Measurements from ENCODE around the gene PNPLA5. TPM values are rescaled to one million over a fixed set of nuclear protein-coding genes. Genes with fewer than 3 reads are reported as not detected.
"Not testable (repeated sequence)": the region's sequence is repeated elsewhere in the genome, so short reads cannot be mapped to it uniquely, and the experiment has no call there.

The PNPLA5 gene, protein sequence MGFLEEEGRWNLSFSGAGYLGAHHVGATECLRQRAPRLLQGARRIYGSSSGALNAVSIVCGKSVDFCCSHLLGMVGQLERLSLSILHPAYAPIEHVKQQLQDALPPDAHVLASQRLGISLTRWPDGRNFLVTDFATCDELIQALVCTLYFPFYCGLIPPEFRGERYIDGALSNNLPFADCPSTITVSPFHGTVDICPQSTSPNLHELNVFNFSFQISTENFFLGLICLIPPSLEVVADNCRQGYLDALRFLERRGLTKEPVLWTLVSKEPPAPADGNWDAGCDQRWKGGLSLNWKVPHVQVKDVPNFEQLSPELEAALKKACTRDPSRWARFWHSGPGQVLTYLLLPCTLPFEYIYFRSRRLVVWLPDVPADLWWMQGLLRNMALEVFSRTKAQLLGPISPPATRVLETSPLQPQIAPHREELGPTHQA
- not detected in 2 replicates for polyA plus RNA-seq (2014; cell fraction: cytosol; rRNA removed)
- polyA plus RNA-seq (2014; cell fraction: nucleus; rRNA removed): not detected in 2 replicates

DNA sequence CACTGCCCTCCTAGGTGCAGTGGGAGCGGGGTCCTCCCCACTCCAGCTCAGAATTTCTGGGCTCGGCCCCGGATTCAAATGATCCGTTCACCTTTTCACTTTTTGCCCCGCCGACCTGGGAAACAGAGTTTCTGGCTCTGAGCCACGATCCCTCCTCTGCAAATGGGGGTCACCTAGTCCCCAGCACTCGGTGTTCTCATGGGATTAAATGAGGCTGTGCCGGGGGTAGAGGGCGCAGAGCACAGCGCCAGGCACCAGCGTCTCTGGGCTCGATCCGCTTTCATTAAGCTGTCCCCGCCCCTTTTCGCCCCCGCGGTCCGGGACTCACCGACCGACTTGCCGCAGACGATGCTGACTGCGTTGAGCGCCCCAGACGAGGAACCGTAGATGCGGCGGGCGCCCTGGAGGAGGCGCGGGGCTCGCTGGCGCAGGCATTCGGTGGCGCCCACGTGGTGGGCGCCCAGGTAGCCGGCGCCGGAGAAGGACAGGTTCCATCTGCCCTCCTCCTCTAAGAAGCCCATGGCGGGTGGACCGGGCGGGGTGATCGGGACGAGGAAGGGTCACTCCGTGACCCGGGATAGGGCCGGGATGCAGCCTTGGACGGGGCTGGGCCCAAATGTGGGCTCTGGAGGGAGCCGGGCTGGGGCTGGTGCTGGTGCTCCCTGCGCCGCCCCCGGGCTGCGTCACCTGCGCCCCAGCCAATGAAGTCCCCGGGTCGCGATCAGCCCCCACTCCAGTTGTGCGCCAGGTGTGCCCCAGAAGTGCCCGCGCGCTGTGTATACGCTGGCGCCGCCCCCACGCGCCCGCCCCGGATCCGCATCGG lies at the start of gene PNPLA5:
Gene PNPLA5 (minus strand): TSS at position 654 of the 823 bp plus-strand sequence. CDS start 133 bp downstream, at position 521.
- no peak for DNase-seq (ENCODE audit: low spot score)

DNA sequence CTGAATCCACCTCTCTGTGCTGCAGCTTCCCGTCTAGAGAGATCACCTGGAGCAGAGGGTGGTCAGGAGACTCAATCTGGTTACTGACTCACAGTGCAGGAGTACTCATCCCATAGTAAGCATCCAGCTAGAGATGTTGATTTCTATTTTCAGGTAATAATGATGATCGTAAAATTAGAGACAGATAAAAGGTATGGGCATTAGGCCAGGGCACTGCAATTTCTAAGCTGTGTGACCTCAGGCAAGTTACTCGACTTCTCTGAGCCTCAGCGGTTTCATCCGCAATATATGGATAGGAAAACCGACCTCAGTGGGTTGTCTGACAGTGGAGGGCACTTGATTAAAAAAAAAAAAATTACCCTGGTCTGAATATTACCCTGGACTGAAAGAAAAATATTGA lies 49.6 kb upstream of the PNPLA5 start:
- DNase-seq (ENCODE audit: low spot score): no peak

DNA sequence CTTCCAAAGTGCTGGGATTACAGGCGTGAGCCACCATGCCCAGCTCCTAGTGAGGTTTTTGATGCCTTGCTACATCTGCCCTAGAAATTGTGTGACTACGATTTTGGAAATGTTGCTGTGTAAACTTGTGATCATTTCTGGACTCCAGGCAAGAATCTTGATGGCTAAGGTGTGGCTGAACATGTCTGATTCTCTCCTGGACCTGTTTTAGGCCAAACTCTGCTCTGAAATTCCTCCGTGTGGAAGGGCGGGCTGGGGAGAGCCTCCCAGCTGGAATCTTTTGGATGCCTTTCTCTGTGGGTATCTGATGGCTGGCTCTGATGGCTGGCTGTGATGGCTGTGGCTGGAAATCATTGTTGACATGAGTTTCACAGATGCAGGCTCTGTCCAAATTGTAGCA lies 40.0 kb upstream of the PNPLA5 start:
- DNase-seq (ENCODE audit: low spot score): no peak

DNA sequence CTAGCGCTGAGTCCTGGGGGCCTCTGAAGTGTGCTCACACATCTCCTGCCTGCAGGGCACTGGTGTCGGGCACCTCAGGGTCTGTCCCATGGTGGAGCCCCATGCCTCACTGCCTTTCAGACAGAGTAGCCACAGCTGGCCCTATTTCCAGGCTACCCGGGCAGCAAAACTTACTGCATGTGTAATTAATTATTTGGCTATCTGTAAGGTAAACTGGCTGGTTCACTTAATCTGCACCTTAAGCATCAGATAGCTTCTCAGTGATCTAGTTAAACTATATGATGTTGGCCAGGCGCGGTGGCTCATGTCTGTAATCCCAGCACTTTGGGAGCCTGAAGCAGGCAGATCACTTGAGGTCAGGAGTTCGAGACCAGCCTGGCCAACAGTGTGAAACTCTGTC lies 37.1 kb upstream of the PNPLA5 start:
- no peak for DNase-seq (ENCODE audit: low spot score)

DNA sequence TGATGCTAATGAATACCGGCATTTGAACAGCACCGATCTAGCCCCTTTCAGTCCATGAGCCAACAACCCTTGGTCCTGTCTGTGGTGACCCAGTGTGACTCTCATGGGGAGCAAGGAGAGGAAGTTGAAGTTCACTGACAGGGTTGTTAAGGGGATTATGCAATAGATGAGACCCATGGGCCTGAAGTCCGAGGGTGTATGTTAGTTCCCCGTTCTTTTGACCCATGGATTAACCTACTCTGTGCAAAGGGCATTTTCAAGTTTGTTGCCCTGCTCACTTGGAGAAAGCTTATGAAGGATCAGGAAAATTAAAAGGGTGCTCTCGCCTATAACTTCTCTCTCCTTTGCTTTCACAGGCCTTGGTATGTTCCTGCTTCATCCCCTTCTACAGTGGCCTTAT lies 36.7 kb upstream of the PNPLA5 start:
- DNase-seq (ENCODE audit: low spot score): no peak

DNA sequence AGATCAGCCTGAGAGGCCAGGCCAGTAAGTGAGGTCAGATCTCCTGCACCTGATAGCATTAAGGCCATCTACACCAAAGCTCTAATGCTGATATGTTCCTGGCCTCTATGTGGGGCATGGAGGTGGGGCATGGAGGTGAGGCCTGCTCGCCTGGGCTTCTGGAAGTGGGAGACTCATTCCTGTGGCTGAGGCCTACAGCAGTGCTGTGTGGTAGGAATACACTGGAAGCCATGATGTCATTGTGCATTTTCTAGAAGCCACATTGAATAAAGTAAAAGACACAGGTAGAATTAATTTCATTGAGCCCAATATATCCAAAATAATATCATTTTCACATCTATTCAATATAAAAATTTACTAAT lies 34.5 kb upstream of the PNPLA5 start:
- DNase-seq (ENCODE audit: low spot score): no peak

DNA sequence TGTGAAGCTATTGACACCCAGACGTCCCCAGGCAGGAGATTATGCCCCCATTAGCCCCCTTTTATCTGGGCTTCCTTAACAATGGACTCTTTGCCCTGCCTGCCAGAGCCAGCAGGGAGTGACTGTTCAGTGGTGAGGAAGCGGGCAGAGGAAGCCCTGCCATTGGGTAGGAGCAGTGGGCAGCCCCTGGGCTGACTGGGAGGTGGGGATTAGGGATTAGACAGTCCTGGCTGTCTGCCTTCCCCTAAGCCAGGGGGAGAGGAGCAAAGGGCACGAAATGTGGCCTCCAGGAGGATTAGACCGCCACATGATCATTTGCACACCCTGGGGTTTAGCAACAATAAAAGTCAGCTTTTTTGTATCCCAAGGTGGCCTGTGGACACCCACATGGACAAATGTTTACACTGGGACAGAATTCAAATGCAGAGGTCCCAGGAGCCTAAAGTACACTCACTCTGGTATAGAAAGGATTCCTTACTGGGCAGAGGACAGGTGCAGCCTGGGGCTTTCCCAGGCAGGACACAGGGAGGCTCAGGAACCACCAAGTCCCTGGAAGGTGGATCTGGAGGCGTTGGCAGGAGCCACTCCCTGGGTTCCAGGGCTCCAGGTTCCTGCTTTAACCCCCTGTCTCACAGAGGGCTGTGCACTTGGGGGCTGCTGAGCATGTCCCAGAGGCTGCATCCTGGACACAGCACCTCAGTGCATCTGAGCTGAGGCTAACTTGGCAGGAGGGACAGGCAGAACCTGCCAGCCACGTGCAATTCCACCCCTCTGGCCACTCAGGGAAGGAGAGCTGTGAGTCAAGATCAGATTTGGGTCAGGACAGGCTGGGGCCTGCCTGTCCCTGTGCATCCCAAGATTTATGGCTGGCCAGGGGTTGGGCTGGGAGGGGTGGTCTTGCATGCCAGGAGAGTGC lies 33.9 kb upstream of the PNPLA5 start:
- peak; percentile 54 for DNase-seq (ENCODE audit: low spot score)

DNA sequence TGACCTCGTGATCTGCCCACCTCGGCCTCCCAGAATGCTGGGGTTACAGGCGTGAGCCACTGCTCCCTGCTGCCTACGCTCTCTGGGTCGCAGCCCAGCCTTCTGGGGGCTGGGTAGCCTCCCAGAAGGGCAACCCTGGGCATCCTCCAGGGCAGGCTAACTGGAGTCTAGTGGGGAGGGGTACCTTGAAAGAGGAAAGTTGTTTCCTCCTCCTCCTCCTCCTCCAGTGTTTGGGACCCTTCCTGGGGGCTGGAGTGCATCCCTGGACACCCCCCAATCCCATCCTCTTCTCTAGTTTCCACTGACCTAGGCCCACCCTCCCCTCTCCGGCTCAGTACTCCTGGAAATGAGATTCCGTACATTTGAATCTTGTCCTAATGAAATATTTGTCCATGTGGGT lies 33.1 kb upstream of the PNPLA5 start:
- no peak for DNase-seq (ENCODE audit: low spot score)

DNA sequence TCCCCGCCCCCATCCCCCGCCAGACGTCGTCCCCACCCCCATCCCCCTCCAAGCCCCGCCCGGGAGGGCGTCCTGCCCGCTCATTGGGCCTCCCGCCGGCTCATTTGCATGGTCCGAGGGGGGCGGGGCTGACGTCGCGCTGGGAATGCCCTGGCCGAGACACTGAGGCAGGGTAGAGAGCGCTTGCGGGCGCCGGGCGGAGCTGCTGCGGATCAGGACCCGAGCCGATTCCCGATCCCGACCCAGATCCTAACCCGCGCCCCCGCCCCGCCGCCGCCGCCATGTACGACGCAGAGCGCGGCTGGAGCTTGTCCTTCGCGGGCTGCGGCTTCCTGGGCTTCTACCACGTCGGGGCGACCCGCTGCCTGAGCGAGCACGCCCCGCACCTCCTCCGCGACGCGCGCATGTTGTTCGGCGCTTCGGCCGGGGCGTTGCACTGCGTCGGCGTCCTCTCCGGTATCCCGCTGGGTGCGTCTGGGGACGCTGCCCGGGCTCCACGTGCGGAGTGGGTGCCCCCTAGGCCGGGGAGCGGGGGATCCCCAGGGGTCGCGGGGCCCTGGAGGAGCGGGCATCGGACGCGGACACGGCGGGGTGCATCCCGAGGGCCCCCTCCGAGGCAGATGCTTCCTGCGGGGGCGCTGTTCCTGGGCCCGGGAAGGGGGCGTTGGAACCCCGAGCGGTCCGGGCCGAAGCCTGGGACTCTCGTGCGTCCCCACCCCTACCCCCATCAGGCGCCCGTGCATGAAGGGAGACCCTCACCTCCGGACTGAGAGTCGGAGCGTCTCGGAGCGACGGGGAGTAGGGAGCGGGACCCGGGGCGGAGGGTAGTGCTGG lies 32.0 kb upstream of the PNPLA5 start, which contains the start of gene PNPLA3:
Gene PNPLA3 (plus strand): TSS at position 175 of the 834 bp plus-strand sequence. CDS start 107 bp downstream, at position 282.
- DNase-seq (ENCODE audit: low spot score): peak; percentile 89

DNA sequence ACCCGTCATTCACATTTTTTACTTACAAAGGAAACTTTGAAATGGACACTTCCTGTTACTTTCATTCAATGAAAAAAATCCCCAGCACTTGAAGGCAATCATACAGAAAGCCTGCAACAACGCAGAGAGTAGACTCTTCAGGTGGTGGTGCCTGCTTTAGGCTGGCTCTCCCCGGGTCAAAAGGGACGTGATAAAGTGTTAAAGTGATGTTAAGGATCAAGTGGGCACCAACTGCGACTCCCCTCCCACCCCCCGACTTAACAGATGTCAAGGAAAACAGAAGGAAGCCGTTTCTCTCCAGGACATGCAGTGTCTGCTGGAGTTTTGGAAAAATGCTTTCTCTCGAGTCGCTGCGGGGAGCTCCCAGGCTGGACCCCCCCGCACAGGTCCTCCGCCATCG lies 31.4 kb upstream of the PNPLA5 start:
- peak; percentile 34 for DNase-seq (ENCODE audit: low spot score)

DNA sequence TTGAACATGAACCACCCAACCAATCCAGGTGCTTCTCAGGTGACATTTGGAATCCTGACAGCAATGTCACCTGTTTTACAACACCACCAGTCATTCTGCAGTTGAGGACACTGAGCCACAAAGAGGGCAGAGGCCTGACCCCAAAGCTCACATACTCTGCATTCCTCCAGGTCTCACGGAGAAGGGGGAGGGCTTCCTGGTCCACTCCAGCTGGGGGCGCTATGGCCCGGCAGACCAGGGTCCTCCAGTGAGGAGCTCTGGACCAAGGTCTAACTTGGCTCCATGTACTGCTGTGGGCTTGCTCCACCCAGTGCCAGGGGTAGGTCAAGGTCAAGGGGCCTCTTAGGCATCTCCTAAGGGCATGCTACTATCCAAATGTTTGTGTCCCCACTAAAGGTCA lies 30.3 kb upstream of the PNPLA5 start:
- DNase-seq (ENCODE audit: low spot score): no peak

DNA sequence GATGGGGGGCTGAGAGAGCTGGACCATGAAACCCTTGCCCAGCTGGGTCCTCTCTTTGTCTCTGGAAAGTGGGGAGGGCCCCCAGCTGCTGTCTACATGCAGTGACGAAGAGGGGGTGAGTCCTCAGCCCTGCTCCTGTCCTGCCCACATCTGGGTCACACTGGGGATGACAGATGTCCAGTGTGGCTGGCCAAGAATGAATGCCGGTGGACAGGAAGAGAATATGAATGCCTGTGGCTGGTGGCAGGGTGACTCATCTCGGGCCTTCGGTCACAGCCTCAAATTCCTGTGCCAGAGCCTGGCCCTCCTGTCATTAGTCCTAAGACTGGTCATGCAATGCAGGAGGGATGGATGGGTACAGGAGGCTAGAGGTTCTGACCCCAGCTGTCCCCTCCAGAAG lies 29.6 kb upstream of the PNPLA5 start:
- DNase-seq (ENCODE audit: low spot score): no peak

DNA sequence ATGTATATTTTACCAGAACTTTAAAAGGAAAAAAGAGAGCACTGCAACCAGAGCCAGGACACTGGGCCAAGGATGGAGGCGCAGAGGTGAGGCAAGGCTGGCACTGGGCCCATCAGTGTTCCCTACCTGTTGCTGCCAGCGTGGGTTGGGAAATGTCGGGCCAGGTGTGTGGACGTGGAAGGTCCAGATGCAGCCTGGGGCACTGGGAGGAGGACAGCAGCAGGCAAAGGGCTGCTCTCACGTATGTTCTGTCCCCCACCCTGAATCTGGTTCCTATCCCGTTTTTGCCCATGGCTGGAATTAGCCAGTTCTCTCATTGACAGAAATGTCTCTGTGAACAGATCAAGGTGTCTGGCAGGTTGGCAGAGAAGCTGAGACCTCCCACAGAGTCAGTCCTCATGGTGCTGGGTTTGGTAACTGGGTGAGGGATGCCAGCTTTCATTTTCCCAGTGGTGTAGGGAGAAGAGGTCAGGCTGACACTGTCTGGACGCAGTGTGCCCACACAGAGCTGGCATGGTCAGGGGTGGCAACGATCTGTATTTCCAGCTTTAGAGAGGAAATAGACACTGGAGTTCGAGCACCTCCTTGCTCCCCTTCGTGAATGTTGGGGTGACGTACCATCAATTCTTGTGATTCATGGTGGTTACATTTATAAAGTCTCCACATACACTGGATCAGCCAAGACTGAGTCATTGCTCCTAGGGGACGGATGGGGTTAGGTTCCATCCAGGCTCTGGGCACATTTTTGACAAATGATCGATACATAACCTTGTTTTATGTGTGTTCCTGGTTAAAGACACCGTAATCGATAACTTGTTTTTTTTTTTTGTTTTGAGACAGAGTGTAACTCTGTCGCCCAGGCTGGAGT lies 27.5 kb upstream of the PNPLA5 start:
- DNase-seq (ENCODE audit: low spot score): no peak

DNA sequence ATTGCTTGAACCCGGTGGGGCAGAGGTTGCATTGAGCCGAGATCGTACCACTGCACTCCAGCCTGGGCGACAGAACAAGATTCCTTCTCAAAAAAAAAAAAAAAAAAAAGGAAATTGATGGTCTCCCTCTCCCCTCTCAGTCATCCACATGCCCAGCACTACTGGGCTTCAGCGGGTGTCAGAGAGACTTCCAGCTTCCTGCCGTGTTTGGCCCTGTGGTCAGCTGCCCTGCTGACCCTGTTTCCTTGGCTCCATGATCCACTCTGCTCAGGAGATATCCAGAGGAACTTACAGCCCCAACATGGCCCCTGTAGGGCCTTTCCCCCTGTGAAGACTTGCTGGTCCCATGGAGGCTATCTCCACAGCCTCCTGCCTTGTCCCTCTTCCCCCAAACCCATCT lies 25.7 kb upstream of the PNPLA5 start:
- no peak for DNase-seq (ENCODE audit: low spot score)

DNA sequence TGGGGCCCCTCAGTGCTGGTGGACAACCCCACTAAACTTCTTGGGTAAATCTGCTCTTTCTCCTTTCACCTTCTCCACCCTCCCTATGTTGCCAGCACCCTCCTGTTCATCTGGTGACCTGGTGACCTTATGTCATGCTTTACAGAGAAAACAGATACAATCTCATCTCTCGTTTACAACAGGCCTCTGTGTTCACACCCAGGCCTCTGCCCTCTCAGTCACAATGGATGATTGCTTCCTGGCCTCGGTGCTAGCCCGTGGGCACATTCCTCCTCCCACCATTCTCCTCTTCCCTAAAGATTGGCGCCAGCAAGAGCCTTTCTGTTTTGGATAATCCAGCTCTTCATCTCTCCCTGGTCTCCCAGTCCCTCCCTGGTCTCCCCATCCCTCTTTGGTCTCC lies 19.5 kb upstream of the PNPLA5 start:
- peak; percentile 59 for DNase-seq (ENCODE audit: low spot score)

DNA sequence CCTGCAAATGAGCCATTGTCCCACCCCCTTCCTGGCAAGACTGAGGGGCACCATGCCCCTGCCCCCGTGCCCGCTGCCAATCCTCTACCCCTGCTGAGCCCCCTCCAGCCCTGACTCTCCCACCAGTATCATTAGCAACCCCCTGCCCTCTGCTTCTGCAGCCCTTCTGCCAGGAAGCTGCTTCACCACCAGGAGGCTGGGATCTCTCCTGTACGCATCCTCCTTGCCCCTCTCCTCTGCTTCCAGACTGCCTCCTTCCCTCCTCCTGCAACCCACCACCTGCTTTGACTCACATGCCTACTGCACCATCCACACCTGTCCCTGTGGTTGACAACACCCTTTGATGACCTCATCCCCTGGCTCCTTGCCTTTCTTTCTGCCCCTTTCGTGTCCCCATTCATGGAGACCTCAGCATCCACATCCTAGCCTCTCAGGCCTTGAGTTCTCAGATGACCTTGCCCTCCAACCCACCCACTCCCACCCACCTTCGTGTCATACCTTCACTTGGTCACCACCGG lies 18.4 kb upstream of the PNPLA5 start:
- no peak for DNase-seq (ENCODE audit: low spot score)

DNA sequence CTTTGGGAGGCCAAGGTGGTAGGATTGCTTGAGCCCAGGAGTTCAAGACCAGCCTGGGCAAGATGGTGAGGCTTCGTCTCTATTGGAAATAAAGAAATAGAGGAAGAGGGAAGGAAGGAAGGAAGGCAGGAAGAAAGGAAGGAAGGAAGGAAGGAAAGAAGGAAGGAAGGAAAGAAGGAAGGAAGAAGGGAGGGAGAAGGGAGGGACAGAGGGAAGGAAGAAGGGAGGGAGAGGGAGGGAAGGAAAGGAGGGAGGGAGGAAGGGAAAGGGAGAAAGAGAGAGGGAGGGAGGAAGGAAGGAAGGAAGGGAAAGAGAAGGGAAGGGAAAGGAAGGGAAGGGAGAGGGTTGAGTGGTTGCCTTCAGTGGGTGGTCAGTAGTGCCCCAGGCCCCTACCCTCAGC lies 17.9 kb upstream of the PNPLA5 start:
- no peak for DNase-seq (ENCODE audit: low spot score)

DNA sequence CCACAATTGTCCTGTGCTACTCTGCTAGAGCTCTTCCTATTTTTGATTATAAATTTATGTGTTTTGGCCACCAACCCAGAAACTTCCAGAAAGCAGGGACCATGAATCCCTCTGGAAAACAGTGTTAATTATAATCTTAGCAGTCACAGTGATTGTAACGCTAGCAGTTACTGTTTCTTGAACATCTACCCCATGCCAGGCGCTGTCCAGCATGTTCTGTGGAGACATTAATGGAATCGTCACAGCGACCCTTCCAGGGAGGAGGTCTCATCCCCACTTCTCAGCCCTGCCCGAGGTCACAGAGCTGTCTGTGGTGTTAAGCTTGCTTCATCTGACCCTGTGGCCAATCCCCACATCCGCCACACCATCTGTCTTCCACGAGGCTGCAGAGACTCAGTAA lies 13.9 kb upstream of the PNPLA5 start:
- DNase-seq (ENCODE audit: low spot score): no peak

DNA sequence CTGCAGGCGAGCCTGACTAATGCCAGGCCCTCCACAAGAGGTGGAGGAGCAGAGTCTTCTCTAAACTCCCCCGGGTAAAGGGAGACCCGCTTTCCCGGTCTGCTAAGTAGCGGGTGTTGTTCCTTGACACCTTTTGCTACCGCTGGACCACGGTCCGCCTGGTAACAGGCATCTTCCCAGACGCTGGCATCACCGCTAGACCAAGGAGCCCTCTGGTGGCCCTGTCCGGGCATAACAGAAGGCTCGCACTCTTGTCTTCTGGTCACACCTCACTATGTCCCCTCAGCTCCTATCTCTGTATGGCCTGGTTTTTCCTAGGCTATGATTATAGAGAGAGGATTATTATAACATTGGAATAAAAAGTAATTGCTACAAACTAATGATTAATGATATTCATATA lies 12.6 kb upstream of the PNPLA5 start:
- not testable (repeated sequence) for DNase-seq (ENCODE audit: low spot score)
